ENCODE results near the gene JCAD. TPM values are rescaled to one million over a fixed set of nuclear protein-coding genes. Genes with fewer than 3 reads are reported as not detected.

Gene JCAD
- total RNA-seq, 2 donors from 2014 or later = 40.8 to 52.2 TPM

- Mint-ChIP-seq H3K36me3 (ENCODE audit: low read depth) (peaks cover 84% of the 10 kb centered on the region), H3K9me3 (no peaks in the 10 kb centered on the region), H3K27me3 (ENCODE audit: insufficient read depth) (peaks cover 6% of the 10 kb centered on the region), H3K4me1 (peaks cover 59% of the 10 kb centered on the region), H3K4me3 (no peak overlapping the region), H3K27ac (no peak overlapping the region)
- 66 to 79% methylated on average over 4 to 5 of the region's 5 CpGs for WGBS, 2 experiments (ENCODE audit: insufficient coverage in 1 of 2, insufficient read length in 1 of 2)
- H3K9ac ChIP-seq (ENCODE audit: extremely low read depth, low read length, poor library complexity, severe bottlenecking) = no peak overlapping the region
- no peaks in the 10 kb centered on the region for H3K9me3 ChIP-seq (ENCODE audit: control insufficient read depth, low read length)
- H3K4me3 ChIP-seq (ENCODE audit: low read length) = no peak overlapping the region
- H3K4me1 ChIP-seq (ENCODE audit: control insufficient read depth, insufficient read depth, low read length) = peaks cover 6% of the 10 kb centered on the region
- DNase-seq = no peak
- no peak for TF ChIP-seq CTCF (conservative IDR thresholded peaks at IDR 0.05)
- no peak overlapping the region for H3K27ac ChIP-seq (ENCODE audit: low read depth, low read length)
- no peaks in the 10 kb centered on the region for H3K27me3 ChIP-seq (ENCODE audit: control insufficient read depth, insufficient read depth, low read length, poor library complexity, severe bottlenecking)
- peaks cover 87% of the 10 kb centered on the region for H3K36me3 ChIP-seq (ENCODE audit: control insufficient read depth, insufficient read depth, low read length)
Observed at GRCh38 chr10:30043476-30044270, 15.7 kb downstream of the JCAD start.

GRCh38 chr10:30042820-30043219 lies 16.6 kb downstream of the JCAD start:
- Mint-ChIP-seq H3K4me1 (peaks cover 55% of the 10 kb centered on the region), H3K36me3 (ENCODE audit: low read depth) (peaks cover 86% of the 10 kb centered on the region), H3K27me3 (ENCODE audit: insufficient read depth) (peaks cover 5% of the 10 kb centered on the region), H3K9me3 (no peaks in the 10 kb centered on the region), H3K4me3 (no peak overlapping the region), H3K27ac (no peak overlapping the region)
- H3K36me3 ChIP-seq (ENCODE audit: control insufficient read depth, insufficient read depth, low read length) = peaks cover 91% of the 10 kb centered on the region
- 60 to 94% methylated on average over 1 to 3 of the region's 3 CpGs for WGBS, 2 experiments (ENCODE audit: insufficient coverage in 1 of 2, insufficient read length in 1 of 2)
- no peak for TF ChIP-seq CTCF (conservative IDR thresholded peaks at IDR 0.05)
- peaks cover 6% of the 10 kb centered on the region for H3K4me1 ChIP-seq (ENCODE audit: control insufficient read depth, insufficient read depth, low read length)
- DNase-seq = no peak
- H3K9me3 ChIP-seq (ENCODE audit: control insufficient read depth, low read length) = no peaks in the 10 kb centered on the region
- H3K27me3 ChIP-seq (ENCODE audit: control insufficient read depth, insufficient read depth, low read length, poor library complexity, severe bottlenecking) = no peaks in the 10 kb centered on the region
- no peak overlapping the region for H3K4me3 ChIP-seq (ENCODE audit: low read length)
- no peak overlapping the region for H3K27ac ChIP-seq (ENCODE audit: low read depth, low read length)
- H3K9ac ChIP-seq (ENCODE audit: extremely low read depth, low read length, poor library complexity, severe bottlenecking) = no peak overlapping the region

- H3K27ac ChIP-seq (ENCODE audit: low read depth, low read length) = no peak overlapping the region
- H3K9ac ChIP-seq (ENCODE audit: extremely low read depth, low read length, poor library complexity, severe bottlenecking) = no peak overlapping the region
- H3K27ac Mint-ChIP-seq = no peak overlapping the region
- H3K36me3 ChIP-seq (ENCODE audit: control insufficient read depth, insufficient read depth, low read length) = peaks cover 93% of the 10 kb centered on the region
- whole genome bisulfite sequencing, 2 experiments (ENCODE audit: insufficient coverage in 1 of 2, insufficient read length in 1 of 2) = 87 to 94% methylated on average over 5 to 8 of the region's 8 CpGs
- no peaks in the 10 kb centered on the region for H3K9me3 Mint-ChIP-seq
- peaks cover 6% of the 10 kb centered on the region for H3K4me1 ChIP-seq (ENCODE audit: control insufficient read depth, insufficient read depth, low read length)
- H3K27me3 ChIP-seq (ENCODE audit: control insufficient read depth, insufficient read depth, low read length, poor library complexity, severe bottlenecking) = no peaks in the 10 kb centered on the region
- no peak for DNase-seq
- H3K9me3 ChIP-seq (ENCODE audit: control insufficient read depth, low read length) = no peaks in the 10 kb centered on the region
- peaks cover 81% of the 10 kb centered on the region for H3K36me3 Mint-ChIP-seq (ENCODE audit: low read depth)
- H3K27me3 Mint-ChIP-seq (ENCODE audit: insufficient read depth) = peaks cover 2% of the 10 kb centered on the region
- H3K4me3 Mint-ChIP-seq = no peak overlapping the region
- H3K4me1 Mint-ChIP-seq = peaks cover 55% of the 10 kb centered on the region
- H3K4me3 ChIP-seq (ENCODE audit: low read length) = no peak overlapping the region
- TF ChIP-seq CTCF (conservative IDR thresholded peaks at IDR 0.05) = no peak
Observed at GRCh38 chr10:30041196-30042105, 17.9 kb downstream of the JCAD start.
